ENCODE results near the gene RPAIN. TPM values are rescaled to one million over a fixed set of nuclear protein-coding genes. Genes with fewer than 3 reads are reported as not detected.
A peak's percentile ranks its signal among the peaks of the same experiment; 100 is the strongest.

RPAIN gene
- total RNA-seq, 1 donor: 41.9 TPM

DNA sequence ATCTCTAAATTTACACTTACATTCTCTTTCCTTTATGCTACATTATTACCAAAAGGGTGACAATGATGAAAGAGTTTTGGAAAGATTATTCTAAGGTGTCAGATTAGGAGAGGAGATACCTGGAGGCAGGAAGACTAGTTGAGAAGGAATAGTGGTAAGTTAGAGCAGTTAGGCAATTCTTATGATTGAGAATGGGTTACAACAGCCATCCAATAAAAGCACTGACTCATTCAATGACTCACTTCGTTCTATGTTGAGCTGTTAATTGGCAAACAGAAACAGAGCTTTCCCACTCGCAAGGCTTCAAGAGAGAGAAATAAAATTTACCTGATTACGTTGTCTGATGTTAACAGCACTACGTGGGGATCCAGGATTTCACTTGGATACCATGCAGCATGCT, 6.3 kb upstream of the RPAIN start:
- TF ChIP-seq, protein P1, sequence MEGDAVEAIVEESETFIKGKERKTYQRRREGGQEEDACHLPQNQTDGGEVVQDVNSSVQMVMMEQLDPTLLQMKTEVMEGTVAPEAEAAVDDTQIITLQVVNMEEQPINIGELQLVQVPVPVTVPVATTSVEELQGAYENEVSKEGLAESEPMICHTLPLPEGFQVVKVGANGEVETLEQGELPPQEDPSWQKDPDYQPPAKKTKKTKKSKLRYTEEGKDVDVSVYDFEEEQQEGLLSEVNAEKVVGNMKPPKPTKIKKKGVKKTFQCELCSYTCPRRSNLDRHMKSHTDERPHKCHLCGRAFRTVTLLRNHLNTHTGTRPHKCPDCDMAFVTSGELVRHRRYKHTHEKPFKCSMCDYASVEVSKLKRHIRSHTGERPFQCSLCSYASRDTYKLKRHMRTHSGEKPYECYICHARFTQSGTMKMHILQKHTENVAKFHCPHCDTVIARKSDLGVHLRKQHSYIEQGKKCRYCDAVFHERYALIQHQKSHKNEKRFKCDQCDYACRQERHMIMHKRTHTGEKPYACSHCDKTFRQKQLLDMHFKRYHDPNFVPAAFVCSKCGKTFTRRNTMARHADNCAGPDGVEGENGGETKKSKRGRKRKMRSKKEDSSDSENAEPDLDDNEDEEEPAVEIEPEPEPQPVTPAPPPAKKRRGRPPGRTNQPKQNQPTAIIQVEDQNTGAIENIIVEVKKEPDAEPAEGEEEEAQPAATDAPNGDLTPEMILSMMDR (IDR thresholded peaks at IDR 0.05; ENCODE audit: insufficient read depth, low read length): no peak
- peak; percentile 94 for DNase-seq (ENCODE audit: low read depth)
- H3K4me3 ChIP-seq (ENCODE audit: low read depth, low read length): no peak overlapping the region

DNA sequence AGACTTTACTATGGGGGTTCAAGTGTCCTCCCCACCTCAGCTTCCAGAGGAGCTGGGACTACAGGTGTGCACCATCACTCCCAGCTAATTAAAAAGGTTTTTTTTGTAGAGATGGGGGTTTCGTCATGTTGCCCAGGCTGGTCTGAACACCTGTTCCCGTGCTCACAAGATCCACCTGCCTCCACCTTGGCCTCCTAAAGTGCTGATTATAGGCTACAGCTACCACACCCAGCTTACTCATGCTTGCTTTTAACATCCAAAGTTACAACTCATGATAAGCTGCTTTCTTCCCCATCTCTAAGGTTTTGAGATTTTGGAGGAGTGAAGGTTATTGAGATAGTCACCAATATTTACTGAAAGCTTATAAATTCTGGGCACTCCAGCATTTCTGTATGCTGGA, 3.1 kb upstream of the RPAIN start:
- H3K4me3 ChIP-seq (ENCODE audit: low read depth, low read length): no peak overlapping the region
- DNase-seq (ENCODE audit: low read depth): no peak
- TF ChIP-seq, protein P1 (IDR thresholded peaks at IDR 0.05; ENCODE audit: insufficient read depth, low read length): no peak

DNA sequence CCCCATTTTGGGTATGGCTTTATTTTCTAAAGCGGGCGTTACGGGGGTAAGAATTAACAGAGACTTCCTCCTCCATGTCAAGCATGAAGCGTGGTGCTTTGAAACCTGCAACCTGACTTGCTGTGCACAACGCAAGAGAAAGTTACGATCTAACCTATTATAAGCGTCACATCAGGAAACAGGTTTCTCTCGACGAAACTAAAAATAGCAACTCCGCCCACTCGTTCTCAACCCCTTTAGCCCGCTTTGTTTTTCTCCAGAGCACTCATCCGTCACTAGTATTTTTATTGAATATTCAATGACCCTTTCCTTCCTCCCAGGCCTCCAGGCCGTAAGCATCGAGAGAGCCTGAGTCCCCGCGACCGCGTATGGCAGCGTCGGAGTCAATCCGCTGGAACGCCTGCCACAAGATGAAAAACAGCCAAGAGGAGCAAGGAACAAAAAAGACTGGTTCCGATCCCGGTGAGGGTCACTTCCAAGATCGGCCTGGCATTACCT, 1.1 kb upstream of the RPAIN start:
- peak overlapping the region; percentile 96 for H3K4me3 ChIP-seq (ENCODE audit: low read depth, low read length)
- peak; percentile 25 for DNase-seq (ENCODE audit: low read depth)
- TF ChIP-seq, protein P1 (IDR thresholded peaks at IDR 0.05; ENCODE audit: insufficient read depth, low read length): no peak

DNA sequence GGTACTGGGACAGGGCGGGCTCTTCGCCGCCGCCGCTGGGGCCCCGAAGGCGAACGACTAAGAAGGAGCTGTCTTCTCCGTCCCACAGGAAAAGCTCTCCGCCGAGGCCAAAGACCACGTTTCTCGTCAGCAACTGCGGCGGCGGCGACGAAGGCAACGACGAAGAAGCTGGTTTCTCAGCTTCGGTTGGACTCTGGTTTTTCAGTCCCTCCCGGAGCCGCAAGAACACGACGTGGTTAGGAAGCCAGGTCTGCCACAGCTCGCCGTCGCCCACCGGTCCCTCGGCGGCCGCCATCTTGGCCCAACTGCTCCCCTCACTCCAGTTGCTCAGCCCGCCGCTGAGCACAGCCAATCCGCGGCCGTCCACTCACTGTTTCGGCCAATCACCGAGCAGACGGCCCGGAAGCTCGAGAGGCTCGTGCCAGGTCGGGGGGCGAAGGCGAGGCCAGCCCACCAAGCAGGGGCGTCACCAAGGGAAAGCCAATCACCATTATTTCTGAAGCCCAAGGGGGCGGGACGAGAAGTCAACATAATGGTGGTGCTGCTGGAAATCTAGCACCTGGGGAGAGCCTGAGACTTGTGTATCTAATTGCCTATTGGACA, 525 bp upstream of the RPAIN start, which contains the start of gene NUP88:
NUP88 (minus strand) TSS at position 307 of the 603 bp plus-strand sequence; CDS start at position 295, 12 bp downstream.
- peak within 1 kb of the TSS; percentile 96 for H3K4me3 ChIP-seq (ENCODE audit: low read depth, low read length)
- TF ChIP-seq, protein P1 (IDR thresholded peaks at IDR 0.05; ENCODE audit: insufficient read depth, low read length): no peak
- peak; percentile 95 for DNase-seq (ENCODE audit: low read depth)

DNA sequence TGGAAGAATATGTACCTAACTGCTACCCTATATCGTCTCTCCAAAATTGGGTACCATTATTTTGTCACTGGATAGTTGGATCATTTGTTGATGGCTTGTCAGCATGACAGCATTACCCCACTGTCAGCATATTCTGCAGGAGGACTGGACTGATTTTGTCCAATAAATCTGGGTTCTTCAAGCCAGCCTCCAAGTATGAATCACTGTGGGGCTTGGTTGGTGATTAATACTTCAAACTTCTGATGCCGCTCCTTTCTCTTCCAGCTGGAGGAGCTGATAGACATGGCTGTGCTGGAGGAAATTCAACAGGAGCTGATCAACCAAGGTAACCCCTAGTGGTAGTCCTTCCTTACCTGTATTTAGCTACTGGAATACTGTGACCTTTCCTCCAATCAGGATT, 2.5 kb downstream of the RPAIN start:
- peak; percentile 49 for DNase-seq (ENCODE audit: low read depth)
- H3K4me3 ChIP-seq (ENCODE audit: low read depth, low read length): no peak overlapping the region
- TF ChIP-seq, protein P1 (IDR thresholded peaks at IDR 0.05; ENCODE audit: insufficient read depth, low read length): no peak

DNA sequence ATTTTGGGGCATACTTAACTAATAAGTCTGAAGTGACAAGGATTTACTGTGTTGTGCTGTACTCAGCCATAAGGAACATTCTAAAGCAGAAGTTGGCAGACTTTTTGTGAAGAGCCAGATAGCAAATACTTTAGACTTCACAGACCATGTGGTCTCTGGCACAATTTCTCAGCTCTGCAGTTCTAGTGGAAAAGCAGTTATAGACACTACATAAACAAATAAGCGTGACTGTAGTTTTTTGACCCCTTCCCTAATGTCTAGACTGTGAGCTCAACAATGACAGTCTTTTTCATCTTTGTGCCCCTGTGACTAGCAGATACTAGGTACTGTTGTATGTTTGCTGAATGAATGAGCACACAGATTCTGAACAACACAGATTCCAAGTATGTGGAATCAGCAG, 4.9 kb downstream of the RPAIN start:
- no peak for DNase-seq (ENCODE audit: low read depth)

More for the DNA sequence above, 4.9 kb downstream of the RPAIN start:
- H3K4me3 ChIP-seq (ENCODE audit: low read depth, low read length): no peak overlapping the region
- TF ChIP-seq, protein P1 (IDR thresholded peaks at IDR 0.05; ENCODE audit: insufficient read depth, low read length): no peak
